Limb (tissue), 2 donors: ENCODE measurements around the gene RTN4RL1.
"Not testable (repeated sequence)": the region's sequence is repeated elsewhere in the genome, so short reads cannot be mapped to it uniquely, and the experiment has no call there.

Experiments used
- DNase-seq, 2 donors: peaks; one replicate each; pipeline ENCODE4 v3.0.0-alpha.2; 2016; ENCODE audit errors: extremely low spot score in 2 of 2

Gene RTN4RL1

DNA sequence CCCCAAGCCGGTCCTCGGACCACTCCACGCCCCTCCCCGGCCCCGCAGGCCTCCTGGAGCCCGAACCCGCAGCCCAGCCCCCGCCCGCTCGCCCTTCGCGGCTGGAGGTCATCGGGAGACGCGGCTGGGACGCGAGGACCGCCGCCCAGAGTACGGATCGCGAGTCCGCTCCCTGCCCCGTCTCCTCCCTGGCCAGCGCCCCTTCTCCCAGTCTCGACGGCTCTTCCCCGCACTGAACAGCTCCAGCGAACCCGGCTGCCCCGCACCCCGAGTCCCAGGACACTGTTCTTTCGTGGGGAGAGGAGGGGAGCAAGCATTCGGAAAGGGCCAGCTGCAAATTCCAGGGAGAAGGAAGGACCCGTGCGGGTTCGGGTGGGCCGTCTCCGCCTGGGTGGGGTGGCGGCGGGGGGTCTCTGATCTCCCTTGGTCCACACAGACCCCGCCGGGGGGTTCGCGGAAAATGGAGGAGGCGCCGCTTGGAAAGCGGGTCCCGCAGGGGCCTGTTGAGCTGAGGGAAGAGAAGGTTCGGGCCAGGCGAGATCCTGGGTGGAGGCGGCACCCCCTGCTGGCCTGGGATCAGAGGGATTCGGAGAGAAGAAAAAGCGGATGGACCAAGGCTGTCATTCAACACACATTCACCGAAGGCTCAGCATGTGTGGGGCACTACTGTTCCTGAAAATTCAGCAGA is 632 bp upstream of the RTN4RL1 start:
- DNase-seq: peak; percentile 57 to 82

DNA sequence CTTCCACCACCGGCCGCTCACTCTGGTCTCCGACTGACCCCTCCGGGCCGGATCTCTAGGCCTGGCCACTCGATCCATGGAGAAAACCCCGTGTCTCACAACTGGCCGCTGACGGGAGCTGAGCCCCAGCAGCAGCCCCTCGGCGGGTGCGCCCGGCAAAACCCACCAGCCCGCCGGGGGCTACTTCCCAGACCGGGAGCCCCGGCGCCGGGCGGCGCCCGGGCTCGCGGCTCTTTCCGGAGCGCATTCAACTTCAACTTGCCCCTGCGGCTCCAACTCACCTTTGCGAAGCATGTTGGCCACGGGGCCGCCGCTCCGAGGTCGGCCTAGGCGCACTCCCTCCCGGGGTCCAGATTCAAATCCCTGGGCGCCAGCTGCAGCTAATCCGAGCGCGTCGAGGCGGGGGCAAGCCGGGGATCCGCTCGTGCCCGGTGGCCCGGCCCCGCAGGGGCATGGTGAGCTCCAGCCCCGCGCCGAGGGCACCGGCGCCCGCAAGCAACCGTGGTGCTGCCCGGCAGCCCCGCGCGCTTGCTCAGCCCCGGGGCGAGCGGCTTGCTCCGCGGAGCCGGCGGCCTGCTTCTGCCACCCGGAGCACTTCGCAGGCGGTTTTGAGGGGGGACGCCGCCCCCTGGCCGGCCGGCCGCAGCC is 438 bp downstream of the RTN4RL1 start:
- DNase-seq: no peak

- peak in 1 of 2 donors; percentile 78 for DNase-seq
Observed at GRCh38 chr17:2023692-2024571, 1.2 kb downstream of the RTN4RL1 start.

GRCh38 chr17:2023256-2023655 is 1.9 kb downstream of the RTN4RL1 start:
- no peak for DNase-seq

DNA sequence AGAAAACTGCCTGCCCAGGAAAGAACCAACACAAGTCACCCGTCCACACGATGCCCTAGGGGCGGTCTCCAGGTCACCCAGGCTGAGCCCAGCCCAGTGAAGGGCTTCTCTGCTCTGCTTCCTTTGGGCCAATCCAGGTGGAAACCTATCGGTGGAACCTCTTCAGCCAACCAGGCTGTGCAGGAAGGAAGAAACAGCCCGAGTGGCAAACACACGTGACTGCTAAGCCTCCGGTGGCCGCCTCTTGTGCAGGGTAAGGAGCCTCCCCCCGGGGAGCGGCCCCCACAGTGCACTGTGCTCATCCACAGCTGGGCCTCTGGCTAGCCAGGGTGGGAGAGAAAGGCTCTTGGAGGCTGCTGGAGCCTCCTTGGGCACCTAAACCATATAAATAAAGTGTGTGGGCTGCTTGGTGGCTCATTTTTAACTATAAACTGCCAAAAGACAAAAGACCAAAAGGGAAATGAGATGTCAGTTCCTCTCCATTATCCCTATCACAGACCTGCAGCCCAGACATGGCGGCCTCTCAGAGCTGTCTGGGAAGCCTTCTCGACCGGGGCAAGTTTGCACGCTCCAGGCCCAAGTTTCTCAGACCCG is 2.4 kb downstream of the RTN4RL1 start:
- DNase-seq: no peak

- DNase-seq: no peak
Observed at GRCh38 chr17:2020721-2021120, 4.4 kb downstream of the RTN4RL1 start.

GRCh38 chr17:2019723-2020122 is 5.4 kb downstream of the RTN4RL1 start:
- DNase-seq: no peak

- no peak for DNase-seq
Observed at GRCh38 chr17:2018716-2019510, 6.2 kb downstream of the RTN4RL1 start.

DNA sequence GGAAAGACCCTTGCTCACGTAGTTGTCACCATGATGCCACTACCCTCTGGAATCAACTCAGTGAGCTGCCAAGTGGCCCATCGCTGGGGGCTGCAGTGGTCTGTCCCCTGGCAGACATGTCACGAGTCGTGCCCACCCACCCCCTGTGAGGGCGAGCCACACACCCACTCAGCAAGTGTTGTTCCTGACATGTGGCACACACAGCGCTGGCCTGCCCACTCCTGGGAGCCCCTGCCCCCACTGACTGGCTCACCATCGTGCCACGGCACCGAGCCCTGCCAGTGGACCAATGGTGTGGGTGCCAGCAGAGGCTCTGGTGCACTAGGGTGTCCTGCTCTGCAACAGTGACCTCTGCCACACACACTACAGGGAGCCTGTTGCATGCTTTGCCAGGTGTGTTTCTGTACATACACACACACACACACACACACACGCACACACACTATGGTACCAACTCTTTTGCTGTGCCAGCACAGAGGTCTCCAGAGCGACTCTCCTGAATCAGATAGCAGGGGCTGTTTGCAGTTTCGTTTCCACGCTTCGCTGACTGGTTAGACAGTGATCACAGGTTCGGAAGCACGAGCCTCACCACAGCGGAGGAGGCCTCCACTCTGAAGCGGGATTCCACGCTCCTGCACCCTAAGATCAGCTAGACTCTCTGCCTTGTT is 7.7 kb downstream of the RTN4RL1 start:
- DNase-seq: no peak

- no peak for DNase-seq
Observed at GRCh38 chr17:2016494-2016893, 8.6 kb downstream of the RTN4RL1 start.

- DNase-seq: no peak
Observed at GRCh38 chr17:2015314-2015713, 9.8 kb downstream of the RTN4RL1 start.

- DNase-seq: no peak
Observed at GRCh38 chr17:2013994-2014317, 11.2 kb downstream of the RTN4RL1 start.

DNA sequence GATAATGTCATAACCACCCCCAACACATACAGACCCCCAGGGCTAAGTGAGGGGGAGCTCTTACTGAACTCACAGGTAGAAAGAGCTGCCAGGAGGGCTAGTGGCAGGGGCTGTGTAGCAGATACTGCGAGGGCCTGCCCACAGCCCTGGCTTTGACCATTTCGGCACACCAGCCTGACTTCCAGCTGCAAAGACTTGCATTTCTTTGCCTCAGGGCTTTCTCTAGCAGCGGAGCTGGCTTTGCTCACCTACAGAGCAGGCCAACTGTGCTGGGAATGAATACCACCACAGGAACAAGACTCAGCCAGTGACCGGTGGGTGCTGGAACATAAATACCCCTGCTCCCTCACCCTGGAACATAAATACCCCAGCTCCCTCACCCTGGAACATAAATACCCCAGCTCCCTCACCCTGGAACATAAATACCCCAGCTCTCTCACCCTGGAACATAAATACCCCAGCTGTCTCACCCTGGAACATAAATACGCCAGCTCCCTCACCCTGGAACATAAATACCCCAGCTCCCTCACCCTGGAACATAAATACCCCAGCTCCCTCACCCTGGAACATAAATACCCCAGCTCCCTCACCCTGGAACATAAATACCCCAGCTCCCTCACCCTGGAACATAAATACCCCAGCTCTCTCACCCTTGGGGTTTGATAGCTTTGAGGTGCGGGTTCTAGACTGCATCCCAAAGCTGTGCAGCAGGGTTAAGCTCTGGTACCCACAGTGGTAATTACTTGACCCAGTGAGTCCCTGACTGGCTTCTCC is 11.7 kb downstream of the RTN4RL1 start:
- not testable (repeated sequence) for DNase-seq

- DNase-seq: no peak
Observed at GRCh38 chr17:2012499-2012898, 12.6 kb downstream of the RTN4RL1 start.

DNA sequence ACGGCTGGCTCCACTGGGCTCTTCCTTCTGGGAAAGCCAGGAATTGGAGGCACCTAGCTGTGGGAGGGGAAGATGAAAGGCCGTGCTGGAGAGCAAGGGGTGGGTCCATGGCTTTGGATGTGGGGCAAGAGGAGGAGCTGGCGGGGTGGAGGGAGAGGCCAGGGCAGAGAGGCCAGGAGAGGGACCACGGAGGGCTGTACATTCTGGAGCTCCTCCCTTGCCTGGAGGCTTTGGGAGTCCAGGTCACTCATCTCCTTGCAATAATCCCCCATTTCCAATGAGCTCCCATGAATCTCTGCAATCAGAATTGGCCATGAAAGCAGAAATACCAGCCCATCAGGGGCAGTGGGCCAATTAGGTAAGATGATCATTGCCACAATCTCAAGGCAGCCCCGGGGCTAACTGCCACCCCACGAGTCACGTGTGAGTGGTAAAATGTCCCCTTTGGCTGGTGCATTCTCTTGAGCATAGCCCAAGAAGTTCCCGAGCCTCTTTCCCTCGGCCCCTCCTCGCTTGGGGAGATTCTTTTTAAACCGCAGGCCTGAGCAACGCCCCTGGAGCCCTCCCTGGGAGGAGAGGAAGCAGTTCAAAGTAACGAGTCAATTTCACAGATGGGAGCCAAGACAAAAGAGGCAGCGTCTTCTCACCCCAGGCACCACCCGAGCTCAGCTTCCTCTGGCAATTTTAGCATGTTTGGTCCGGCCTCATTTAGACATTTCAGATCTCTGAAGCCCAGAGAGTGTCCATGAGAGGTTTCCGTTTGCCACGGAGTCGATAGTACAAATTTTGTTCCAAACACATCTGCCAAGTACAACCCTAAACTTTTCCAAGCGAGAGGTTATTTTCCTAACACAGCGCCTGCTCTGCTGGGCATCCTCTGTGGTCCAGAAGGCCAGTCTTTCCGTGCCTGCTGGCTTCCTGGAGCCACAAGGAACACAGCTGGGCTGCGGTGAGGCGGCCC is 13.4 kb downstream of the RTN4RL1 start:
- no peak for DNase-seq

DNA sequence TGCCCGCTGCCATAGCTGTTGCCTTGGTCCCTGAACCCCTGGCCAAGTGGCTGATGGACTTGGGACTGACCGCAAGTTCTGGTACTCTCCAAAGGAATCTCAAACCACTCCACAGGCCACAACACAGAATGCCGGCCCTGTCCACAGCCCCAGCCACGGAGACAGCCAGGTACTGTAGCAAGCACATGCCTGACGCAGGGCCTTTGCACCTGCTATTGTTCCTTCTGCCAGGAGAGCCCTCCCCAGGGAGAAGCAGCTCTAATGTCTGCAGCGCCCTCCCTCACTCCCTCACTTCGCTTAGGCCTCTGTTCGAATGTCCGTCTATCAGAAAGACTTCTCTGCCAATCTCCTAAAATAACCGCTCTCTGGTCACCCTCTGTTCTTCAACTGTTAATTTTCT is 15.4 kb downstream of the RTN4RL1 start:
- no peak for DNase-seq

- no peak for DNase-seq
Observed at GRCh38 chr17:2008332-2009126, 16.6 kb downstream of the RTN4RL1 start.

DNA sequence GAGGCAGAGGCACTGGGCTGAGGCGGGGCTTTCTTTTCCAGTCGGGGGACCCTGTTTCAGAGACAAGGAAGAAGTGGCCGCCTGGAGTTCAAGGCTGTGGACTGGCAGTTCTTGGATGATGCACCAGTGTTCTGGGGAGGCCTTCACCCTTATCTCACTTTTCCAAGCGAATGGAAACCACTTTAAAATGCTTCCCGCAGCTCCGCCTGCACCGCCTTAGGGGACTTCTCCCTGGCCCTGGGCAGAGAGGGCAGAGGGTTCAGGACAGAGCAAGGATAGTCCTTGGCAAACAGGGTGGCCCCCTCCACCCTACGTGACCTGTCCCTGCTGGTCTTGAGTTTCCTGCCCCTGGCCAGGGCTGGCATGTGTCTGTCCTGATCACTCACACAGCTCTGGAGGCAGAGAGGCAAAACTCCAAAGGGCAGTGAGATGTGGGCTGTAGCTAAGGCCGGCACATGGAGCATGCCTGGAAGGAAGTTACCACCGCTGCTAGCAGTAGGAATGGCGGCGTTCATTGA is 20.6 kb downstream of the RTN4RL1 start:
- no peak for DNase-seq
